IMR-90 (cell line): ENCODE measurements around the gene MAEL.

Experiments
- RCOR1 ChIP-seq: IDR thresholded peaks from 2 replicates; pipeline ENCODE4 v1.6.1; 2012; ENCODE audit warnings: mild to moderate bottlenecking, low read length, improper control_type of control experiment; ENCODE audit not compliant: insufficient replicate concordance
- TF ChIP-seq, protein P1 (sequence below): fragments of 150-350 bp; IDR thresholded peaks from 2 replicates; pipeline ENCODE4 v1.6.1; 2017; ENCODE audit warnings: mild to moderate bottlenecking, antibody characterized with exemption, low read length, low read depth
- TF ChIP-seq, protein P2 (sequence below): conservative IDR thresholded peaks from 2 replicates; pipeline ENCODE4 v1.5.1; 2012; ENCODE audit warnings: mild to moderate bottlenecking, low read depth, low read length, improper control_type of control experiment

DNA sequence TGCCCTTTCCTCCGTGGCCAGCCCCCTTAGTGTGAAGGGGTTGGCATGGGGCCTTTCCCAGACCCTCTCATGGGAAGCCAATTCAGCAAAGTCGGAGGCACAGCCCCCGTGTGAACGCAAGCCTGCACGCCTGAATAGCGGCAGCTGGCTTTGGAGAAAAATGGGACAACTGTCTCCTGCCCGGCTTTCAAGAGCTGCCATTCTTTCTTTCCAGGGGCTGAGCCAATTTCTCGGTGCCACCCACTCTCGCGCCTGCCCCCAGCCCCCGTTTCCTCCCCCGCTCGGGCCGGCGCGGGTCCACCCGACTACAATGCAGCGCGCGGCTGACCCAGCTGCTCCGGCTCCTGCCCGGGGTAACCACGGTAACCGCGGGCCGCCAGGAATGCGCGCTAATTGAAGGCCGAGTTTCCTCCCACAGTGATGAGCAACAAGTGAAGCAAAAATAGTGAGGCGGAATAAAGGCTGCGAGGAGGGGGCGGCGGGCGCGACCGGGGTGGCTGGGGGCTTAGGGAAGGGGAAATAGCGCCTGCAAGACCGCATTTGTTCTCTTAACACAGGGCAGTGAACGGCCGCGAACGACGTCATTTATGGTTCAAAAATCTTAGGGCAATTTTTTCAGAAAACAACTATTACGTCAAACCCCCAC, 41.6 kb upstream of the MAEL start:
- TF ChIP-seq, protein P1, sequence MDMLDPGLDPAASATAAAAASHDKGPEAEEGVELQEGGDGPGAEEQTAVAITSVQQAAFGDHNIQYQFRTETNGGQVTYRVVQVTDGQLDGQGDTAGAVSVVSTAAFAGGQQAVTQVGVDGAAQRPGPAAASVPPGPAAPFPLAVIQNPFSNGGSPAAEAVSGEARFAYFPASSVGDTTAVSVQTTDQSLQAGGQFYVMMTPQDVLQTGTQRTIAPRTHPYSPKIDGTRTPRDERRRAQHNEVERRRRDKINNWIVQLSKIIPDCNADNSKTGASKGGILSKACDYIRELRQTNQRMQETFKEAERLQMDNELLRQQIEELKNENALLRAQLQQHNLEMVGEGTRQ, result no peak
- TF ChIP-seq RCOR1, result no peak
- TF ChIP-seq, protein P2, sequence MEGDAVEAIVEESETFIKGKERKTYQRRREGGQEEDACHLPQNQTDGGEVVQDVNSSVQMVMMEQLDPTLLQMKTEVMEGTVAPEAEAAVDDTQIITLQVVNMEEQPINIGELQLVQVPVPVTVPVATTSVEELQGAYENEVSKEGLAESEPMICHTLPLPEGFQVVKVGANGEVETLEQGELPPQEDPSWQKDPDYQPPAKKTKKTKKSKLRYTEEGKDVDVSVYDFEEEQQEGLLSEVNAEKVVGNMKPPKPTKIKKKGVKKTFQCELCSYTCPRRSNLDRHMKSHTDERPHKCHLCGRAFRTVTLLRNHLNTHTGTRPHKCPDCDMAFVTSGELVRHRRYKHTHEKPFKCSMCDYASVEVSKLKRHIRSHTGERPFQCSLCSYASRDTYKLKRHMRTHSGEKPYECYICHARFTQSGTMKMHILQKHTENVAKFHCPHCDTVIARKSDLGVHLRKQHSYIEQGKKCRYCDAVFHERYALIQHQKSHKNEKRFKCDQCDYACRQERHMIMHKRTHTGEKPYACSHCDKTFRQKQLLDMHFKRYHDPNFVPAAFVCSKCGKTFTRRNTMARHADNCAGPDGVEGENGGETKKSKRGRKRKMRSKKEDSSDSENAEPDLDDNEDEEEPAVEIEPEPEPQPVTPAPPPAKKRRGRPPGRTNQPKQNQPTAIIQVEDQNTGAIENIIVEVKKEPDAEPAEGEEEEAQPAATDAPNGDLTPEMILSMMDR, result no peak
